SK-N-SH (cell line): Measurements from ENCODE around the gene DYNC1H1.

ENCODE experiments used
- CTCF ChIP-seq: fragments of 200-600 bp; sonication (generic); IDR thresholded peaks from 2 replicates; pipeline ENCODE4 v1.6.1; 2017; ENCODE audit warnings: antibody characterized with exemption, mild to moderate bottlenecking, moderate library complexity
- EP300 ChIP-seq, 2 experiments: IDR thresholded peaks; 2 replicates each; pipeline versions ENCODE4 v1.4.0 to v1.6.1; 2012; ENCODE audit warnings: borderline replicate concordance in 1 of 2, low read depth in 1 of 2, low read length in 1 of 2
- YY1 ChIP-seq: IDR thresholded peaks from 2 replicates; pipeline ENCODE4 v1.4.0; 2012; ENCODE audit warnings: low read depth, mild to moderate bottlenecking

GRCh38 chr14:101979666-101980065 is 15.3 kb downstream of the DYNC1H1 start:
- TF ChIP-seq YY1 (no peak), CTCF (no peak), EP300 (IDR thresholded peaks at IDR 0.05; ENCODE audit: borderline replicate concordance in 1 of 2, low read depth in 1 of 2, low read length in 1 of 2) (no peak)
